GM18519 (cell line): Measurements from ENCODE around the gene CTCFL.

Experiments
- ATAC-seq: cut with Tn5 transposase; IDR thresholded peaks from one replicate; pipeline ENCODE4 v1.9.1; 2021; ENCODE audit warnings: mild to moderate bottlenecking, moderate library complexity; ENCODE audit not compliant: unreplicated experiment, low FRiP score

Gene CTCFL

GRCh38 chr20:57537822-57538221 is 12.9 kb upstream of the CTCFL start:
- ATAC-seq = no peak

GRCh38 chr20:57536771-57537724 is 12.1 kb upstream of the CTCFL start:
- no peak for ATAC-seq

GRCh38 chr20:57536120-57536708 is 11.3 kb upstream of the CTCFL start:
- no peak for ATAC-seq

- no peak for ATAC-seq
These were observed 10.4 kb upstream of the CTCFL start for GRCh38 chr20:57535297-57535696.

- no peak for ATAC-seq
These were observed 7.2 kb upstream of the CTCFL start for GRCh38 chr20:57532104-57532503.

- ATAC-seq = no peak
These were observed 5.5 kb upstream of the CTCFL start for GRCh38 chr20:57530327-57530981.

- no peak for ATAC-seq
These were observed 4.9 kb upstream of the CTCFL start for GRCh38 chr20:57529810-57530209.

- no peak for ATAC-seq
These were observed 4.2 kb upstream of the CTCFL start for GRCh38 chr20:57529160-57529585.

- ATAC-seq = no peak
These were observed 3.2 kb upstream of the CTCFL start for GRCh38 chr20:57528148-57528547.

GRCh38 chr20:57527728-57528127 is 2.8 kb upstream of the CTCFL start:
- ATAC-seq = no peak

GRCh38 chr20:57526885-57527460 is 2.0 kb upstream of the CTCFL start:
- no peak for ATAC-seq

- ATAC-seq = no peak
These were observed 1.3 kb upstream of the CTCFL start for GRCh38 chr20:57526087-57526884.

- ATAC-seq = no peak
These were observed 567 bp upstream of the CTCFL start for GRCh38 chr20:57525328-57526086.

GRCh38 chr20:57523782-57524181 is 1.2 kb downstream of the CTCFL start:
- ATAC-seq = no peak

GRCh38 chr20:57522380-57523140 is 2.4 kb downstream of the CTCFL start:
- ATAC-seq = no peak

- no peak for ATAC-seq
These were observed 7.0 kb downstream of the CTCFL start for GRCh38 chr20:57517904-57518303.

GRCh38 chr20:57514273-57514751 is 10.6 kb downstream of the CTCFL start:
- no peak for ATAC-seq

- ATAC-seq = no peak
These were observed 11.7 kb downstream of the CTCFL start for GRCh38 chr20:57513199-57513598.

- no peak for ATAC-seq
These were observed 12.5 kb downstream of the CTCFL start for GRCh38 chr20:57512432-57512831.
